IPS-18a (cell line): Measurements from ENCODE around the gene SUMF1.

ENCODE experiments used
- H3K27ac ChIP-seq: one replicate; pipeline ENCODE4 v1.5.1; 2013; ENCODE audit warnings: low read length
- H3K27me3 ChIP-seq: one replicate; pipeline ENCODE4 v1.6.1; 2013; ENCODE audit warnings: mild to moderate bottlenecking, low read length; ENCODE audit not compliant: control insufficient read depth, insufficient read depth
- H3K36me3 ChIP-seq: one replicate; pipeline ENCODE4 v1.6.1; 2013; ENCODE audit warnings: low read depth, low read length; ENCODE audit not compliant: control insufficient read depth
- H3K4me1 ChIP-seq: one replicate; pipeline ENCODE4 v1.6.1; 2013; ENCODE audit warnings: low read depth, low read length; ENCODE audit not compliant: control insufficient read depth
- H3K4me3 ChIP-seq: one replicate; pipeline ENCODE4 v1.5.1; 2013; ENCODE audit warnings: low read length
- H3K9ac ChIP-seq: one replicate; pipeline ENCODE4 v1.6.1; 2013; ENCODE audit warnings: mild to moderate bottlenecking, low read length, moderate library complexity
- H3K9me3 ChIP-seq: one replicate; pipeline ENCODE4 v1.6.1; 2013; ENCODE audit warnings: low read depth, low read length; ENCODE audit not compliant: control insufficient read depth

SUMF1 gene

GRCh38 chr3:4359805-4360502, 107.1 kb downstream of the SUMF1 start:
- Histone ChIP-seq H3K4me1 (no peaks in the 10 kb centered on the region), H3K9me3 (no peaks in the 10 kb centered on the region), H3K27ac (no peak overlapping the region), H3K36me3 (no peaks in the 10 kb centered on the region), H3K4me3 (no peak overlapping the region), H3K9ac (no peak overlapping the region), H3K27me3 (no peaks in the 10 kb centered on the region)

GRCh38 chr3:4358273-4358672, 108.8 kb downstream of the SUMF1 start:
- no peak overlapping the region for H3K27ac ChIP-seq
- no peaks in the 10 kb centered on the region for H3K27me3 ChIP-seq
- no peak overlapping the region for H3K9ac ChIP-seq
- no peaks in the 10 kb centered on the region for H3K9me3 ChIP-seq
- no peaks in the 10 kb centered on the region for H3K36me3 ChIP-seq
- H3K4me3 ChIP-seq = no peak overlapping the region
- H3K4me1 ChIP-seq = no peaks in the 10 kb centered on the region

- Histone ChIP-seq H3K27me3 (no peaks in the 10 kb centered on the region), H3K36me3 (no peaks in the 10 kb centered on the region), H3K9me3 (no peaks in the 10 kb centered on the region), H3K4me3 (no peak overlapping the region), H3K27ac (no peak overlapping the region), H3K4me1 (no peaks in the 10 kb centered on the region), H3K9ac (no peak overlapping the region)
Observed at GRCh38 chr3:4356546-4357410, 110.3 kb downstream of the SUMF1 start.

- no peak overlapping the region for H3K4me3 ChIP-seq
- H3K27me3 ChIP-seq = no peaks in the 10 kb centered on the region
- H3K9ac ChIP-seq = no peak overlapping the region
- no peaks in the 10 kb centered on the region for H3K4me1 ChIP-seq
- no peaks in the 10 kb centered on the region for H3K9me3 ChIP-seq
- H3K36me3 ChIP-seq = no peaks in the 10 kb centered on the region
- no peak overlapping the region for H3K27ac ChIP-seq
Observed at GRCh38 chr3:4356220-4356540, 110.9 kb downstream of the SUMF1 start.

- Histone ChIP-seq H3K27ac (no peak overlapping the region), H3K27me3 (no peaks in the 10 kb centered on the region), H3K9me3 (no peaks in the 10 kb centered on the region), H3K4me3 (no peak overlapping the region), H3K9ac (no peak overlapping the region), H3K4me1 (no peaks in the 10 kb centered on the region), H3K36me3 (no peaks in the 10 kb centered on the region)
Observed at GRCh38 chr3:4355401-4356219, 111.5 kb downstream of the SUMF1 start.

- H3K4me1 ChIP-seq = no peaks in the 10 kb centered on the region
- no peaks in the 10 kb centered on the region for H3K27me3 ChIP-seq
- H3K9ac ChIP-seq = no peak overlapping the region
- no peaks in the 10 kb centered on the region for H3K9me3 ChIP-seq
- no peaks in the 10 kb centered on the region for H3K36me3 ChIP-seq
- no peak overlapping the region for H3K4me3 ChIP-seq
- no peak overlapping the region for H3K27ac ChIP-seq
Observed at GRCh38 chr3:4351872-4352271, 115.2 kb downstream of the SUMF1 start.

GRCh38 chr3:4351164-4351855, 115.8 kb downstream of the SUMF1 start:
- no peak overlapping the region for H3K27ac ChIP-seq
- no peak overlapping the region for H3K9ac ChIP-seq
- no peaks in the 10 kb centered on the region for H3K27me3 ChIP-seq
- no peaks in the 10 kb centered on the region for H3K9me3 ChIP-seq
- H3K36me3 ChIP-seq = no peaks in the 10 kb centered on the region
- no peaks in the 10 kb centered on the region for H3K4me1 ChIP-seq
- no peak overlapping the region for H3K4me3 ChIP-seq

GRCh38 chr3:4350789-4351163, 116.3 kb downstream of the SUMF1 start:
- Histone ChIP-seq H3K9me3 (no peaks in the 10 kb centered on the region), H3K36me3 (no peaks in the 10 kb centered on the region), H3K4me3 (no peak overlapping the region), H3K27me3 (no peaks in the 10 kb centered on the region), H3K27ac (no peak overlapping the region), H3K4me1 (no peaks in the 10 kb centered on the region), H3K9ac (no peak overlapping the region)

GRCh38 chr3:4343258-4343657, 123.8 kb downstream of the SUMF1 start:
- Histone ChIP-seq H3K9me3 (no peaks in the 10 kb centered on the region), H3K27me3 (no peaks in the 10 kb centered on the region), H3K36me3 (no peaks in the 10 kb centered on the region), H3K4me3 (no peak overlapping the region), H3K9ac (no peak overlapping the region), H3K27ac (no peak overlapping the region), H3K4me1 (no peaks in the 10 kb centered on the region)

GRCh38 chr3:4341336-4341675, 125.8 kb downstream of the SUMF1 start:
- no peaks in the 10 kb centered on the region for H3K36me3 ChIP-seq

More at GRCh38 chr3:4341336-4341675, 125.8 kb downstream of the SUMF1 start:
- Histone ChIP-seq H3K9me3 (no peaks in the 10 kb centered on the region), H3K9ac (no peak overlapping the region), H3K4me1 (no peaks in the 10 kb centered on the region), H3K27me3 (no peaks in the 10 kb centered on the region), H3K4me3 (no peak overlapping the region), H3K27ac (no peak overlapping the region)
